Heart left ventricle (tissue), 16 donors: ENCODE measurements around the gene ZNF200. TPM values are rescaled to one million over a fixed set of nuclear protein-coding genes. Genes with fewer than 3 reads are reported as not detected.

ENCODE experiments used
- ATAC-seq, 4 donors: fragments of 200-7000 bp; cut with Tn5 transposase; one replicate each; pipeline ENCODE4 v1.9.1; 2020 to 2022; ENCODE audit warnings: moderate library complexity in 4 of 4, mild to moderate bottlenecking in 3 of 4, moderate number of reproducible peaks in 1 of 4
- DNase-seq, 5 donors: peaks; one replicate each; pipeline ENCODE4 v3.0.0-alpha.2; 2020
- H3K27ac ChIP-seq, 12 donors: fragments of 200-600 bp; sonication (generic) in 4 of 12; one replicate each; pipeline versions ENCODE4 v1.5.0 to v1.8.0; 2016 to 2022; ENCODE audit warnings: mild to moderate bottlenecking in 2 of 12
- H3K27me3 ChIP-seq, 9 donors: fragments of 200-600 bp; sonication (generic) in 2 of 9; one replicate each; pipeline versions ENCODE4 v1.5.1 to v1.8.0; 2016 to 2022; ENCODE audit warnings: mild to moderate bottlenecking in 3 of 9
- H3K36me3 ChIP-seq, 9 donors: fragments of 200-600 bp; sonication (generic) in 2 of 9; one replicate each; pipeline versions ENCODE4 v1.5.0 to v1.8.0; 2018 to 2022; ENCODE audit warnings: mild to moderate bottlenecking in 2 of 9
- H3K4me1 ChIP-seq, 12 donors: fragments of 200-600 bp; sonication (generic) in 4 of 12; one replicate each; pipeline versions ENCODE4 v1.5.0 to v1.8.0; 2016 to 2022; ENCODE audit warnings: mild to moderate bottlenecking in 3 of 12
- H3K4me3 ChIP-seq, 12 donors: fragments of 200-600 bp; sonication (generic) in 4 of 12; one replicate each; pipeline versions ENCODE4 v1.5.0 to v1.8.0; 2017 to 2022; ENCODE audit warnings: mild to moderate bottlenecking in 9 of 12, moderate library complexity in 4 of 12
- H3K9me3 ChIP-seq, 12 donors: fragments of 200-600 bp; sonication (generic) in 4 of 12; one replicate each; pipeline versions ENCODE4 v1.5.0 to v1.8.0; 2016 to 2022; ENCODE audit warnings: mild to moderate bottlenecking in 1 of 12
- CTCF ChIP-seq, 12 donors: fragments of 200-600 bp; sonication (generic) in 4 of 12; IDR thresholded peaks; one replicate each; pipeline versions ENCODE4 v1.5.0 to v1.8.0; 2018 to 2022; ENCODE audit warnings: antibody characterized with exemption in 12 of 12, mild to moderate bottlenecking in 5 of 12
- POLR2A ChIP-seq, 2 donors: fragments of 450-650 bp; IDR thresholded peaks; one replicate each; pipeline ENCODE4 v1.6.1; 2017; ENCODE audit warnings: antibody characterized with exemption in 2 of 2, mild to moderate bottlenecking in 2 of 2, moderate library complexity in 2 of 2
- WGBS, 4 donors: extraction: QIAGEN DNeasy Blood & Tissue Kit in 2 of 4; methylation state at CpG; one replicate each; pipeline versions ENCODE4 v1.1.5 to v1.1.7; 2013 to 2018; 5-methylcytosine and 5-hydroxymethylcytosine counted together
- intact Hi-C, 10 donors: fragments of 100-400 bp; cut with DNase I; formaldehyde crosslinking; loops; one replicate each; pipeline versions ENCODE4 v1.11.1 to v1.14.2; 2022
- long read RNA-seq, 3 donors: library from polyadenylated mRNA; unstranded; transcript quantifications; one replicate each; pipeline ENCODE4 v2.0.0, GENCODE V29; 2020 to 2021
- polyA plus RNA-seq, 2 donors: library from polyadenylated mRNA; stranded (reverse); fragments of 200-250 nt; gene quantifications; one replicate each; pipeline ENCODE4 v1.2.3, GENCODE V29; 2013
- total RNA-seq, 9 donors: library from RNA; depleted of rRNA in 2 of 9; stranded (reverse); fragments of >200 nt in 2 of 9; fragmentation: NEBNext Ultra II Directional in 3 of 9; extraction: Animal tissue kit (Norgen Biotek cat#: 25700) in 3 of 9; gene quantifications; one replicate each; pipeline versions ENCODE4 v1.1.0 to v1.2.4, GENCODE V29; 2016 to 2023
- donor health status: ischemic (EF 13 %, LVEDD 7.1; RV severe dilation, severe dysfunction).
- donor health status: healthy with polysubstance abuse.
- donor health status: DM: no; HTN: yes; CAD: no.
- donor health status: DM: no; HTN: no; CAD: no.
- donor health status: ischemic (EF 25% LVEDD 6.9; RV normal size, moderate dysfunction).
- donor health status: ischemic (EF 25% LVEDD 5.7; RV mildly dilated, moderate dysfunction).
- donor health status: healthy.
- donor health status: DM: yes; HTN: yes; CAD: no.
- donor health status: ischemic (EF 35%, LVEDD 5.7; RV mildly dilated, moderate dysfunction).
- donor health status: nonischemic (EF 11% LVEDD 7.7; RV severe dilation, severe dysfunction).
- donor health status: DM: yes; HTN: yes; CAD: no.
- donor health status: PGD.
- donor health status: ischemic (EF 29% LVEDD 5.4; RV normal size, mild dysfunction).
- donor health status: nonischemic (EF 23%, LVEDD 6.1; RV moderate dilation, normal function).

Gene ZNF200, protein sequence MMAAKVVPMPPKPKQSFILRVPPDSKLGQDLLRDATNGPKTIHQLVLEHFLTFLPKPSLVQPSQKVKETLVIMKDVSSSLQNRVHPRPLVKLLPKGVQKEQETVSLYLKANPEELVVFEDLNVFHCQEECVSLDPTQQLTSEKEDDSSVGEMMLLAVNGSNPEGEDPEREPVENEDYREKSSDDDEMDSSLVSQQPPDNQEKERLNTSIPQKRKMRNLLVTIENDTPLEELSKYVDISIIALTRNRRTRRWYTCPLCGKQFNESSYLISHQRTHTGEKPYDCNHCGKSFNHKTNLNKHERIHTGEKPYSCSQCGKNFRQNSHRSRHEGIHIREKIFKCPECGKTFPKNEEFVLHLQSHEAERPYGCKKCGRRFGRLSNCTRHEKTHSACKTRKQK
- total RNA-seq: 1 to 10 TPM; 4.8 to 8.7 (median 6.5) TPM
- polyA plus RNA-seq: 1 to 10 TPM; 2.7 to 4.7 TPM
- long read RNA-seq, donor 1, partial matches to known transcripts: 0 of 6 reads
- long read RNA-seq, donor 1, other reads (novel, unspliced or antisense): 0 of 6 reads
- long read RNA-seq, donor 2, transcript ZNF200-204 (5 exons, 3,306 nt): major isoform, 8 of 20 reads
- long read RNA-seq, donor 2, transcript ZNF200-209 (5 exons, 1,350 nt): minor isoform, 6 of 20 reads
- long read RNA-seq, donor 2, partial matches to known transcripts: 1 of 20 reads
- long read RNA-seq, donor 2, other reads (novel, unspliced or antisense): 2 of 20 reads
- long read RNA-seq, donor 3, partial matches to known transcripts: 3 of 9 reads
- long read RNA-seq, donor 3, other reads (novel, unspliced or antisense): 0 of 9 reads

GRCh38 chr16:3234857-3235561, at the start of gene ZNF200:
Gene ZNF200 (minus strand): TSS chr16:3235158. CDS start chr16:3233755, 1,403 bp downstream.
- DNase-seq: peak; percentile 97 to 99 (median 98)
- 0 to 1% (median 0%) methylated on average over 2 to 56 of the region's 59 CpGs for WGBS, 4 donors
- intact Hi-C loops: loop anchor here in 3 of 10 donors (1.0 to 10.0 kb wide), 4 partner anchors 28 to 50 kb away; partner anchors contain the start of gene ZNF263 (in 2 of the 3)
- TF ChIP-seq POLR2A (IDR thresholded peaks at IDR 0.05): peak in 1 of 2 donors; percentile 75
- TF ChIP-seq CTCF (IDR thresholded peaks at IDR 0.05): no peak
- H3K4me1 ChIP-seq: peaks cover 0 to 18% (median 13%) of the 10 kb centered on the region in 12 donors
- peaks cover 6 to 35% (median 31%) of the 10 kb centered on the region in 9 donors for H3K36me3 ChIP-seq
- peak within 1 kb of the TSS; percentile 79 to 99 (median 90) for H3K4me3 ChIP-seq
- H3K27ac ChIP-seq: peak within 1 kb of the TSS; percentile 88 to 100 (median 98)
- peaks cover 0 to 36% (median 8%) of the 10 kb centered on the region in 12 donors for H3K9me3 ChIP-seq
- no peaks in the 10 kb centered on the region for H3K27me3 ChIP-seq
- ATAC-seq: peak; percentile 99

DNA sequence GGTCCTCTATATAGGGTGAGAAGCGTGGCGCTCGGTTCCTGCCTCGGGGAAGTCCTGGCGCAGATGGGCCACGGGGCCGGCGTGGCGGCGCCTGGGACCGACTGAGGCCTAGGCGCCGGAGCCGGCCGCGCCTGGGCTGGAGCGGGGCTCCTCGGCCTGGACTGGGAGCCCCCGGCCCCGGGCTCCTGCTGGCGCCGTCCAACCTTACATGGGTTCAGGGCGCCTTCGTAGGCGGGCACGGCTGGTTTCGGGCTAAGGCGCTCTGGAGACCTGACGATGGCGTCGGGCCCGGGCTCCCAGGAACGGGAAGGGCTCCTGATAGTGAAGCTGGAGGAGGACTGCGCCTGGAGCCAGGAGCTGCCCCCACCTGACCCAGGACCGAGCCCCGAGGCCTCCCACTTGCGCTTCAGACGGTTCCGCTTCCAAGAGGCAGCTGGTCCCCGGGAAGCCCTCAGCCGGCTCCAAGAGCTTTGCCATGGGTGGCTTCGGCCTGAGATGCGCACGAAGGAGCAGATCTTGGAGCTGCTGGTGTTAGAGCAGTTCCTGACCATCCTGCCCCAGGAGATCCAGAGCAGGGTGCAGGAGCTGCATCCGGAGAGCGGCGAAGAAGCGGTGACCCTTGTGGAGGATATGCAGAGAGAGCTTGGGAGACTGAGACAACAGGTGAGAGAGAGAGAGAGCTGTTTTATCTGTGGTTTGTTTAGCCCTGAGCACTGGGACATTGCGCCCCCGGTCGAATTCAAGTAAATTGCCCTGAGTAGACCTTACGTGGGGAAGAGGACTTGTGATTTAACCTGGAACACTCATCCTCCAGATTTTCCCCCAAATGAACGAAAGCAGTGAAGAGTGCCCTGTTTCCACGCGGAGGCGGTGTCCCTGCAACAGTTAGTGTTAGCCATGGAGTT, 48.8 kb upstream of the ZNF200 start:
- intact Hi-C loops: loop anchor here in 8 of 10 donors (1.0 to 10.0 kb wide), 11 partner anchors 19 to 221 kb away; partner anchors contain the start of genes CLUAP1 (in 3 of the 8), TIGD7 (in 2 of the 8), ZNF200 (in 2 of the 8) and ZNF75A (in 2 of the 8)
- ATAC-seq: no peak

More for the DNA sequence above, 48.8 kb upstream of the ZNF200 start:
- Histone ChIP-seq H3K4me3 (peak overlapping the region; percentile 75 to 99 (median 94)), H3K36me3 (peaks cover 0 to 42% (median 29%) of the 10 kb centered on the region in 9 donors), H3K4me1 (peaks cover 0 to 30% (median 24%) of the 10 kb centered on the region in 12 donors), H3K27me3 (no peaks in the 10 kb centered on the region), H3K9me3 (peaks cover 0 to 42% (median 18%) of the 10 kb centered on the region in 12 donors), H3K27ac (peak overlapping the region; percentile 98 to 100 (median 99))
- WGBS, 4 donors: 5 to 8% (median 6%) methylated on average over 31 to 56 of the region's 56 CpGs
- peak in 2 of 5 donors; percentile 30 to 33 for DNase-seq
- TF ChIP-seq CTCF (IDR thresholded peaks at IDR 0.05): no peak
- TF ChIP-seq POLR2A (IDR thresholded peaks at IDR 0.05): no peak
